GM18508 (cell line): ENCODE results near the gene MTMR10.

Experiments
- ATAC-seq: cut with Tn5 transposase; IDR thresholded peaks from one replicate; pipeline ENCODE4 v1.9.1; 2021; ENCODE audit warnings: moderate number of reproducible peaks; ENCODE audit not compliant: insufficient read depth, unreplicated experiment

Gene MTMR10

DNA sequence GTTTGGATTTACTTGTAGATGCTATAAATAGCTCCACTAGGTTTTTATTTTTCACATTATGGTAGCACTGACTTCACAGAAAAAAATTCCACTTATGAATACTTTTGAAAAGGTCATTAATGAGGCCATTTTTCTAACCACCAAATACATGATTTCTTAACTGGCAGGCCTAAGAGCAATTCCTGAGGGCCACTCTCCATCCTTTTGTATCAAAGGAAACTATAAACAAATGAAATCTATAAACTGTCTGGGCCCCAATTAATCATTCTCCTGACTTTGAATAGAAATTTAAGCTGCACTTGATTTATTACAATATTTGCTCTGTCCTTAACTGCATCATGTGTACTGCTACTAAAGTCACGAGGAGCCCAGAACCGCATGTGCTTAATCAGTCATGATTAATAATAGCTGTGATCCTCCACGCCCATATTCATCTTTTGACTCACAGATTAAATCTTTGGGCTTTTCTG, 25.1 kb upstream of the MTMR10 start:
- ATAC-seq = no peak

DNA sequence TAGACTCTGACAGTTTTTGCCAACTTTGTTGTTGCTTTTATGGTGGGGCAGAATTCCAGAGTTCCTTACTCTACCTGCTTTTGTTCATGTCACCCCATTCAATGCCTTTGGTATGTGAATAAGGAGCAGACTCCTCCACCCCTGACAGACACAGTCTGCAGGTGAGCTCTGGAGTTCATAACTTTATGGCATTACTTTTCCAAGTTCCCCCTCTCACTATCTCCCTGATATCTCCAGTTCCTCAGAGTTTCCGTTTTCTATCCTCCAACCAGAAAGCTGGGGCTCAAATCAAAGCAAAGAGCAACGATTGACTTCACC, 23.1 kb upstream of the MTMR10 start:
- ATAC-seq = no peak

- ATAC-seq = no peak
These were observed 22.6 kb upstream of the MTMR10 start for GRCh38 chr15:31013863-31014607.

GRCh38 chr15:31012455-31012854, 21.0 kb upstream of the MTMR10 start:
- no peak for ATAC-seq

GRCh38 chr15:31010036-31010435, 18.6 kb upstream of the MTMR10 start:
- ATAC-seq = no peak

DNA sequence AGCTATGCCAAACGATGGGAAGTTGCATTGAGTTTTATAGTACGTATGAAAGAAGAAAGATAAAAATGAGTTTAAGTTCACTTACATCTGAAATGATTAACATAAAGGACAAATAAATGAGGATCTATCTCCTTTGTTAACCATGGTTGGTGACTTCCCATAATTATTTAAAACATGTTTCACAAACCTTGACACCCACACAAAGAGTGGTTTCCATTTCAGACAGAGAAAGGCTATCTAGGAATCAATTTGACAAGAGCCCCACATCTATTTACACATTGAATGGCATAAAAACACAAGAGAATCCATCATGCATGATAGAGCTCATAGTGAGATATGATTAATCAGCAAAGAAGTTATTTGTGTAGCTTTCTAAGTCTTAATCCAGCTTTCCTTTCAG, 14.2 kb upstream of the MTMR10 start:
- no peak for ATAC-seq

DNA sequence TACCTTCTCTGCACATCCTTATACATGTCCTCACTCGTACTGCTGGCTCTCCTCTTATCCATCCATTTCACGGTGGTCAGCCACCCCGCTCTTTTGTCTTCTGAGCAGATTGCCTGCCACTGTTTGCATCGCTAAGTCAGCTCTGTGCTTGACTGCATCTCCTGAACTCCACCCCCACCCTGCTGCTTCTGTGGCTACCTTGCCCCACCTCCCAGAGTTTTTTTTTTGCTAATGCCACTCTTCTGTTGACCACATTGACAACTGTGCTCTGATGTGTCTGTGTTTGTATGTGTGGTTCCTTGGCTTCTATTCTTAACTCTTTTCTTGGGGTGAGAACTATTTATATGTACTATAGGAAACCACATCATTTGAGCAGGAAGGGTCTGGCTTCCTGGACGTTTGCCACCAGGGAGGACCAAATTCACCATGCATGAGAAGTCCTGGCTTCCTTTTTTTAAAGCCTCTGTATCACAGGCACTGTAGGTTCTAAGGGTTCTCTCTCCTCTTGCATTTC, 12.8 kb upstream of the MTMR10 start:
- peak; percentile 61 for ATAC-seq

DNA sequence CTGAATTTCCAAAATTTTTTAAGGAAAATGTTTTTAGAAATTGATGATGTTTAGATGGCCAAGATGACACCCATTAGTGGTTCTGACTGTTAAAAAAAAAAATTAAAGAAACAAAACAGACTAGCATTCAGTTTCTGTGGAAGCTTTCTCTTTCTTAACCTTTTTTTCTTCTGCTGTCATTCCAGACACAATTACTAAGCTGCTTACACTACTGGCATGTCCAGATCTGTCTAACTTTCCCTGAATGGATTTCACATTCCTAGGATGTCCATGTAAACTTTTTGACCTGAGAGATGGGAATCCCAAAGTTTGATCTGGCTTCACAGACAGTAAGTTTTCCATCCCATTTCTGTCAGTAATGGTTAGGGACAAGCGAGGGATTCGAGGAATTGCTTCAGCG, 10.3 kb upstream of the MTMR10 start:
- no peak for ATAC-seq

- no peak for ATAC-seq
These were observed 8.3 kb upstream of the MTMR10 start for GRCh38 chr15:30999729-31000128.

- ATAC-seq = no peak
These were observed 5.8 kb upstream of the MTMR10 start for GRCh38 chr15:30997270-30997669.

DNA sequence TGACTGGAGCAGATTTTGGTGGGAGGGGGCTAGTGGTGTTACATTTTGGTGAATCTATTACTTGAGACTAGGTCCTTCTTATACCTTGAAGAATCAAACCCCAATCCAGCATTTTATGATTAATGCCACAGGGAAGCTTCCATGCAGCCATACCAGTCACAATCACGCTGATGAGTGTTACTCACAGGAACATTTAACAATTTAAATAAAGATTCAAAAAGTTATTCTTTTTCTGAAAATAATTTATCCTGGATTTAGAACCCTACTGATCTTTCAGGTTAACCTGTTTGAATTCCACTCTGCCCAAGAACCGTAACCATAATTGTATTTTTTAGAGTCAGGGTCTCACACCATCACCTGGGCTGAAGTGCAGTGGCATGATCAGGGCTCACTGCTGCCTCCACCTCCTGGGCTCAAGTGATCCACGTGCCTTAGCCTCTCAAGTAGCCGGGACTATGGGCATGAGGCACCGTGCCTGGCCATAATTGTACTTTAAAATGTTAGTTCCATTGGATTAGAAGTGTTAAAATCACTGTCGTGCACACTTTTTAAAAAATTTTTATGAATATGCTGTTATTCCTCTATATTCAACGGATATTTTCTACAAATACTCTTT, 929 bp upstream of the MTMR10 start:
- ATAC-seq = no peak

DNA sequence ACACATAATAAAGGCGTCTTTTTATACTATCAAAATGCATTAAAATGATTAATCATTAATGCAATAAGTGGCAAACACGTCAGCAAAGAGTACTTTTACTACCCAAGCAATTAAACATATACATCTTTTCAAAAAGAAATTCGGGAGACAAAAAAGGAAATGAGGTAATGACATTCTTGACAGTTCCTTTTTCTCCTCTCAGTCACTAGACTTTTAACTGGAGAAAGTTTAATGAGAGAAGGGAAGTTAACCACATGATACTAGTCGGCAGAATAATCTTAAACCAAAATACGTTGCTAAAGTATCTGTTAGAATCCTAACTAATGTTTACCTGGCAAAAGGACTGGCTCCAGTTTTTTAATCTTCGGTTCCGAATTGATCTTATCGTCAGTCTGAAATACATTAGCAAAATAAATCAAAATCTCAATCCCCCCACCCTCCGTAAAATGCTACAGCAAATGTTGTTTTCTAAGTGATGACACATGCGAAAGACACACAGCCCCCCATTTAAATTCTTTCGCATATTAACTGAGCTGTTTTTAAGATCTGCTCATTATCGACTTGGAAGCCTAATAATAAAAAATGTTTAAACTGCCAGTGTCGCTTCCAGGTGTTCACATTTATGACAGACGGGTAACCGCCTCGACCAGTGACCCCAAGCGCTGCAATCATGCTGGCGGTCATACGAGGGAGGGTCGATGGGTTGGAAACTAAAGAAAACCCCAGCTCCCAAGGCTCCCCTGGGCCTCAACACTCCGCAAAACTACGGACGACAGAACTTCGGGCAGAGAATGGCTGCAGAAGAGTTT, 778 bp downstream of the MTMR10 start:
- no peak for ATAC-seq

- no peak for ATAC-seq
These were observed 1.4 kb downstream of the MTMR10 start for GRCh38 chr15:30990036-30990435.

GRCh38 chr15:30985081-30985531, 6.3 kb downstream of the MTMR10 start:
- ATAC-seq = no peak

- no peak for ATAC-seq
These were observed 6.9 kb downstream of the MTMR10 start for GRCh38 chr15:30984542-30984941.

GRCh38 chr15:30984118-30984517, 7.3 kb downstream of the MTMR10 start:
- ATAC-seq = no peak

GRCh38 chr15:30979457-30979856, 12.0 kb downstream of the MTMR10 start:
- no peak for ATAC-seq

GRCh38 chr15:30978328-30978727, 13.1 kb downstream of the MTMR10 start:
- ATAC-seq = no peak

- peak; percentile 47 for ATAC-seq
These were observed 17.3 kb downstream of the MTMR10 start for GRCh38 chr15:30974112-30974511.

DNA sequence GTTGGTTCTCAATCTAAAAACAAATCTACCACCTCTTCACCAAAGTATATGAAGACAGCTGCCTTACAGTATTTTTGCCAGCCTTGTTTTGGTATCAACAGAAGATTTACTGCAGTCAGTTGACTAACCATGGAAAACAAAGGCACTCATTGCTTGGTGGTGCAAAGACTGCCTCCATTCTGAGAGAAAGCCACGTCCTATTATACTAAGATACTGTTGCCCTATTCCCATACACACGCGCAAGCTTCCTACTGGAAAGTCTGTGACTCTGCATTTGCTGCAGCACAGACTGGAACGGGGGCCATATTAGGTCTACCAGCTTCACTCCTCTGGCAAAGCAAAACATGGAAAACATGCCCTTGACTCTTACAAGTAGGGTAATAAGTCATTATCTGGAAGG, 18.0 kb downstream of the MTMR10 start:
- ATAC-seq = no peak

GRCh38 chr15:30969724-30970123, 21.7 kb downstream of the MTMR10 start:
- no peak for ATAC-seq
